OCI-LY7 (cell line): Measurements from ENCODE around the gene NPFFR2. TPM values are rescaled to one million over a fixed set of nuclear protein-coding genes. Genes with fewer than 3 reads are reported as not detected.

Experiments
- BruUV-seq: library from RNA; stranded (reverse); fragments of 400-500 nt; replicated peaks from 2 replicates; lab custom pipeline; 2021; lab: Mats Ljungman, UMichigan
- CTCF ChIA-PET: fragments of 300-600 bp; sonication (Branson Sonifier 250); formaldehyde crosslinking; loops from one replicate; lab custom pipeline; 2022; ENCODE audit warnings: antibody characterized with exemption; ENCODE audit not compliant: unreplicated experiment; lab: Charles Lee
- POLR2A ChIA-PET: fragments of 300-600 bp; sonication (Branson Sonifier 250); formaldehyde crosslinking; loops from one replicate; lab custom pipeline; 2022; ENCODE audit warnings: antibody characterized with exemption; lab: Charles Lee
- DNase-seq: peaks from one replicate; pipeline ENCODE4 v3.0.0-alpha.2; 2015; ENCODE audit warnings: low spot score
- H2AFZ ChIP-seq: fragments of 200-600 bp; sonication (generic), shearing (Covaris generic); 2 replicates; pipeline ENCODE4 v1.6.1; 2014; ENCODE audit warnings: mild to moderate bottlenecking, antibody characterized with exemption, low read length, moderate library complexity
- H3K27ac ChIP-seq: fragments of 200-600 bp; sonication (generic); 2 replicates; pipeline ENCODE4 v1.5.1; 2014; ENCODE audit warnings: mixed run types, low read depth, mild to moderate bottlenecking, moderate library complexity, low read length, inconsistent platforms; ENCODE audit not compliant: poor library complexity, severe bottlenecking
- H3K36me3 ChIP-seq: fragments of 200-600 bp; sonication (generic); 2 replicates; pipeline ENCODE4 v1.6.1; 2014; ENCODE audit warnings: mild to moderate bottlenecking, antibody characterized with exemption, low read length, moderate library complexity, mixed read lengths; ENCODE audit not compliant: insufficient read depth
- H3K4me1 ChIP-seq: fragments of 200-600 bp; sonication (generic); 2 replicates; pipeline ENCODE4 v1.5.1; 2014; ENCODE audit warnings: mild to moderate bottlenecking, low read length; ENCODE audit not compliant: insufficient read depth, poor library complexity, severe bottlenecking
- H3K4me2 ChIP-seq: fragments of 200-600 bp; sonication (generic); 2 replicates; pipeline ENCODE4 v1.6.1; 2014; ENCODE audit warnings: mild to moderate bottlenecking, low read length
- H3K4me3 ChIP-seq: fragments of 200-600 bp; sonication (generic); 2 replicates; pipeline ENCODE4 v1.5.1; 2014; ENCODE audit warnings: mild to moderate bottlenecking, low read depth, low read length; ENCODE audit not compliant: poor library complexity, severe bottlenecking
- H3K79me2 ChIP-seq: fragments of 200-600 bp; sonication (generic); 2 replicates; pipeline ENCODE4 v1.6.1; 2016; ENCODE audit warnings: low read depth, mild to moderate bottlenecking, low read length, moderate library complexity, mixed read lengths; ENCODE audit not compliant: insufficient read depth
- H3K9me2 ChIP-seq: fragments of 200-600 bp; sonication (generic); 2 replicates; pipeline ENCODE4 v1.6.1; 2016; ENCODE audit warnings: mild to moderate bottlenecking, low read length, mixed read lengths; ENCODE audit not compliant: insufficient read depth
- H3K9me3 ChIP-seq: fragments of 200-600 bp; sonication (generic); 2 replicates; pipeline ENCODE4 v1.6.1; 2014; ENCODE audit warnings: mild to moderate bottlenecking, mixed run types, low read length, mixed read lengths
- H4K20me1 ChIP-seq: fragments of 200-600 bp; sonication (generic); 2 replicates; pipeline ENCODE4 v1.6.1; 2014; ENCODE audit warnings: mild to moderate bottlenecking, antibody characterized with exemption, low read length, moderate library complexity, mixed read lengths; ENCODE audit not compliant: insufficient read depth
- EZH2phosphoT487 ChIP-seq: fragments of 200-600 bp; sonication (generic); IDR thresholded peaks from 2 replicates; pipeline ENCODE4 v1.6.1; 2018; ENCODE audit warnings: low read depth, borderline replicate concordance, mild to moderate bottlenecking, mixed run types, antibody characterized with exemption, low read length, moderate library complexity, mixed read lengths
- intact Hi-C: fragments of 100-400 bp; cut with micrococcal nuclease; formaldehyde crosslinking; loops from one replicate; pipeline ENCODE4 v1.10.0; 2022; ENCODE audit not compliant: unreplicated experiment
- total RNA-seq, 2 experiments: library from RNA; depleted of rRNA in 1 of 2; stranded (reverse); fragments of >200 nt in 1 of 2; shearing (Covaris generic) in 1 of 2; gene quantifications; 2 replicates each; pipeline ENCODE4 v1.2.3, GENCODE V29; 2014 to 2022
- TF ChIP-seq, protein P1 (sequence below): fragments of 200-600 bp; sonication (generic); conservative IDR thresholded peaks from 2 replicates; pipeline ENCODE4 v1.5.1; 2014; ENCODE audit warnings: mild to moderate bottlenecking, antibody characterized with exemption, low read length, moderate library complexity, mixed read lengths

NPFFR2 gene
- total RNA-seq, 2 experiments from 2014 or later: not detected

DNA sequence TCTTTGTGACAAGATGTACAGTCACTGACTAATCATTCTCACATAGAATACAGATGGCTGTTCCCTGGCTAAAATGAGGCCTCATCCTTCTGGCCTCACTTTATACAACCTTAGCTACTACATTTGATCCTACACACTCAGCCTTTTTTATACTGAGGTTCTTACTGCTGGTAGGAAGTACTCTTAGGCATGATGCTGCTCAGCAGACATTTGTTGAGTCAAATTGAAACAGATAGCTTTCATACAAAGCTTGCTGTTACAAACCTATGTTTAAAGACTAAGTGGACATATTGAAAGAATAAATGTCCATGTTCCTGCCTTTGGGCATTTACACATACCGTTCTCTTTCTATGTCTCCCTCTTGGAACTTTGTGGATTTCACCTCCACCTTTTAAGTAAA is 154.9 kb downstream of the NPFFR2 start:
- Histone ChIP-seq H4K20me1 (no peaks in the 10 kb centered on the region), H3K4me3 (no peak overlapping the region), H3K4me1 (no peaks in the 10 kb centered on the region), H3K4me2 (no peak overlapping the region), H3K9me3 (no peaks in the 10 kb centered on the region), H3K79me2 (no peaks in the 10 kb centered on the region), H3K27ac (no peak overlapping the region), H3K9me2 (no peaks in the 10 kb centered on the region), H2AFZ (no peak overlapping the region), H3K36me3 (no peaks in the 10 kb centered on the region)
- intact Hi-C loops: no loop called here
- DNase-seq: no peak
- BruUV-seq: no TSS peak
- TF ChIP-seq, protein P1, sequence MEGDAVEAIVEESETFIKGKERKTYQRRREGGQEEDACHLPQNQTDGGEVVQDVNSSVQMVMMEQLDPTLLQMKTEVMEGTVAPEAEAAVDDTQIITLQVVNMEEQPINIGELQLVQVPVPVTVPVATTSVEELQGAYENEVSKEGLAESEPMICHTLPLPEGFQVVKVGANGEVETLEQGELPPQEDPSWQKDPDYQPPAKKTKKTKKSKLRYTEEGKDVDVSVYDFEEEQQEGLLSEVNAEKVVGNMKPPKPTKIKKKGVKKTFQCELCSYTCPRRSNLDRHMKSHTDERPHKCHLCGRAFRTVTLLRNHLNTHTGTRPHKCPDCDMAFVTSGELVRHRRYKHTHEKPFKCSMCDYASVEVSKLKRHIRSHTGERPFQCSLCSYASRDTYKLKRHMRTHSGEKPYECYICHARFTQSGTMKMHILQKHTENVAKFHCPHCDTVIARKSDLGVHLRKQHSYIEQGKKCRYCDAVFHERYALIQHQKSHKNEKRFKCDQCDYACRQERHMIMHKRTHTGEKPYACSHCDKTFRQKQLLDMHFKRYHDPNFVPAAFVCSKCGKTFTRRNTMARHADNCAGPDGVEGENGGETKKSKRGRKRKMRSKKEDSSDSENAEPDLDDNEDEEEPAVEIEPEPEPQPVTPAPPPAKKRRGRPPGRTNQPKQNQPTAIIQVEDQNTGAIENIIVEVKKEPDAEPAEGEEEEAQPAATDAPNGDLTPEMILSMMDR: no peak
- no peak for TF ChIP-seq EZH2phosphoT487
- ChIA-PET POLR2A (no interaction called here), CTCF (no interaction called here)

DNA sequence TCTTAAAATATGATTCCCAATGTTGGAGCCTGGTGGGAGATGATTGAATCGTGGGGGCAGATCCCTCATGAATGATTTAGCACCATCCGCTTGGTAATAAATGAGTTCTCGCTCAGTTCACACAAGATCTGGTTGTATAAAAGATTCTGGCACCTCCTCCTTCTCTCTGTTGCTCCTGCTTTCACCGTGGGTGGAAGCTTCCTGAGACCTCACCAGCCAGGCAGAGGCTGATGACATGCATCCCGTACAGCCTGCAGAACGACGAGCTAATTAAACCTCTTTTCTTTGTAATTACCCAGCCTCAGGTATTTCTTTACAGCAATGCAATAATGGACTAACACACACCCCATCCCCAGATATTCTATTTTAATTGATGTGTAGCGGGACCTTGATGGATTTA is 162.2 kb downstream of the NPFFR2 start:
- POLR2A ChIA-PET: no interaction called here
- CTCF ChIA-PET: no interaction called here
- no peak overlapping the region for H3K4me3 ChIP-seq

DNA sequence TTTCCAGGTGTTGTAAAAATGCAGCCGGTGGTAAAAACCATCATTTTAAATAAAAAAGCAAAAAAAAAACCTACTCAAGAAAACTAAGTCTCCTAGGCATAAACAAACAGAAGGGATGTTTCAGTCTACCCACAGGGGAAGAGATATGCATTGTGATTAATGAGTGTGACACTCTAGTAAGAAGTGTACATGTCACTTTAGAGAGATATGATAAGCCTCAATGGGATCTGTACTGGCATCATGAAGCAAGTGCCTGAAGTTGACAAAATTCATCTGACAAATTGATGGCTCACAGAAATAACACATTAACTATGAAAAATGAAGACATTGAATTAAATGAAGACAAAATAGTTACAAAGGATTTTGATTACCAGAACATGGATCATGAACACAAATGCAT is 162.7 kb downstream of the NPFFR2 start:
- Histone ChIP-seq H3K9me3 (no peaks in the 10 kb centered on the region), H3K4me3 (no peak overlapping the region), H3K9me2 (no peaks in the 10 kb centered on the region), H3K4me1 (no peaks in the 10 kb centered on the region), H3K79me2 (no peaks in the 10 kb centered on the region), H4K20me1 (no peaks in the 10 kb centered on the region), H3K27ac (no peak overlapping the region), H3K4me2 (no peak overlapping the region), H2AFZ (no peak overlapping the region), H3K36me3 (no peaks in the 10 kb centered on the region)
- TF ChIP-seq, protein P1: no peak
- no peak for TF ChIP-seq EZH2phosphoT487
- intact Hi-C loops: no loop called here
- no peak for DNase-seq
- ChIA-PET POLR2A (no interaction called here), CTCF (no interaction called here)
- BruUV-seq: no TSS peak

More for the DNA sequence above, 162.2 kb downstream of the NPFFR2 start:
- Histone ChIP-seq H3K36me3 (no peaks in the 10 kb centered on the region), H4K20me1 (no peaks in the 10 kb centered on the region), H2AFZ (no peak overlapping the region), H3K27ac (no peak overlapping the region), H3K79me2 (no peaks in the 10 kb centered on the region), H3K9me3 (no peaks in the 10 kb centered on the region), H3K4me2 (no peak overlapping the region), H3K9me2 (no peaks in the 10 kb centered on the region), H3K4me1 (no peaks in the 10 kb centered on the region)
- intact Hi-C loops: no loop called here
- no peak for DNase-seq
- TF ChIP-seq, protein P1: no peak
- no peak for TF ChIP-seq EZH2phosphoT487
- no TSS peak for BruUV-seq

Other genes starting within 250 kb of the NPFFR2 start
- not detected in 2 replicates for gene GC, start 247.9 kb upstream of the NPFFR2 start, total RNA-seq (2014; rRNA removed; shearing (Covaris generic))
- gene GC, start 247.9 kb upstream of the NPFFR2 start, total RNA-seq (2022): not detected in 2 replicates